HG02610 (cell line): ENCODE data around the gene NELL1.

ENCODE experiments used
- ATAC-seq: cut with Tn5 transposase; IDR thresholded peaks from one replicate; pipeline ENCODE4 v1.9.1; 2021; ENCODE audit warnings: mild to moderate bottlenecking, moderate library complexity; ENCODE audit not compliant: unreplicated experiment

NELL1 gene

GRCh38 chr11:20865161-20865560, 195.8 kb downstream of the NELL1 start:
- no peak for ATAC-seq

- ATAC-seq, result no peak
These were observed 199.7 kb downstream of the NELL1 start for GRCh38 chr11:20869123-20869522.

- no peak for ATAC-seq
These were observed 203.7 kb downstream of the NELL1 start for GRCh38 chr11:20873054-20873453.

GRCh38 chr11:20874358-20874757, 205.0 kb downstream of the NELL1 start:
- no peak for ATAC-seq

- no peak for ATAC-seq
These were observed 206.5 kb downstream of the NELL1 start for GRCh38 chr11:20875889-20876288.

- no peak for ATAC-seq
These were observed 207.4 kb downstream of the NELL1 start for GRCh38 chr11:20876738-20877137.

- ATAC-seq, result no peak
These were observed 210.7 kb downstream of the NELL1 start for GRCh38 chr11:20880094-20880493.

GRCh38 chr11:20881328-20882079, 212.1 kb downstream of the NELL1 start:
- no peak for ATAC-seq

- ATAC-seq, result no peak
These were observed 217.8 kb downstream of the NELL1 start for GRCh38 chr11:20887137-20887536.

- ATAC-seq, result no peak
These were observed 224.9 kb downstream of the NELL1 start for GRCh38 chr11:20894296-20894695.

- no peak for ATAC-seq
These were observed 240.8 kb downstream of the NELL1 start for GRCh38 chr11:20909995-20910726.

- no peak for ATAC-seq
These were observed 241.3 kb downstream of the NELL1 start for GRCh38 chr11:20910733-20911132.

- ATAC-seq, result no peak
These were observed 242.9 kb downstream of the NELL1 start for GRCh38 chr11:20912065-20912821.

GRCh38 chr11:20912922-20913512, 243.6 kb downstream of the NELL1 start:
- ATAC-seq, result no peak

- no peak for ATAC-seq
These were observed 247.9 kb downstream of the NELL1 start for GRCh38 chr11:20917306-20917705.

- ATAC-seq, result no peak
These were observed 257.6 kb downstream of the NELL1 start for GRCh38 chr11:20926799-20927540.

GRCh38 chr11:20931029-20931428, 261.6 kb downstream of the NELL1 start:
- no peak for ATAC-seq

GRCh38 chr11:20933086-20933485, 263.7 kb downstream of the NELL1 start:
- ATAC-seq, result no peak

GRCh38 chr11:20933958-20934357, 264.6 kb downstream of the NELL1 start:
- no peak for ATAC-seq

GRCh38 chr11:20934516-20934915, 265.1 kb downstream of the NELL1 start:
- ATAC-seq, result no peak

GRCh38 chr11:20937826-20938225, 268.4 kb downstream of the NELL1 start:
- ATAC-seq, result no peak
